Stomach (tissue), 9 donors: Measurements from ENCODE around the gene TEX2. TPM values are rescaled to one million over a fixed set of nuclear protein-coding genes. Genes with fewer than 3 reads are reported as not detected.

Source experiments
- DNase-seq, 2 donors: peaks; one replicate each; pipeline versions ENCODE4 v3.0.0 to v3.0.0-alpha.2; 2013 to 2019
- H3K27ac ChIP-seq, 5 donors: fragments of 200-600 bp in 4 of 5; sonication (generic) in 4 of 5; one replicate each; pipeline ENCODE4 v1.5.1; 2013 to 2019; ENCODE audit warnings: mild to moderate bottlenecking in 1 of 5, moderate library complexity in 1 of 5
- H3K27me3 ChIP-seq, 3 donors: fragments of 200-600 bp; sonication (generic); one replicate each; pipeline ENCODE4 v1.5.1; 2017 to 2019; ENCODE audit warnings: mixed run types in 1 of 3
- H3K36me3 ChIP-seq, 4 donors: fragments of 200-600 bp; sonication (generic); 1 replicate in 3 of 4; 2 replicates in 1 of 4; pipeline ENCODE4 v1.5.1; 2016 to 2019
- H3K4me1 ChIP-seq, 4 donors: fragments of 200-600 bp; sonication (generic); one replicate each; pipeline ENCODE4 v1.5.1; 2016 to 2019
- H3K4me3 ChIP-seq, 4 donors: fragments of 200-600 bp; sonication (generic) in 3 of 4; one replicate each; pipeline ENCODE4 v1.5.1; 2016 to 2019; ENCODE audit warnings: mild to moderate bottlenecking in 1 of 4
- H3K9me3 ChIP-seq, 4 donors: fragments of 200-600 bp; sonication (generic); one replicate each; pipeline ENCODE4 v1.5.1; 2016 to 2019
- EP300 ChIP-seq: sonication (generic); formaldehyde crosslinking; IDR thresholded peaks from one replicate; pipeline ENCODE4 v1.6.1; 2017; ENCODE audit warnings: antibody characterized with exemption
- POLR2A ChIP-seq, 4 donors: fragments of 450-650 bp; IDR thresholded peaks; one replicate each; pipeline ENCODE4 v1.6.1; 2016; ENCODE audit warnings: antibody characterized with exemption in 4 of 4, control low read depth in 2 of 4, mild to moderate bottlenecking in 1 of 4, moderate library complexity in 1 of 4
- POLR2AphosphoS5 ChIP-seq, 3 donors: sonication (generic); formaldehyde crosslinking; IDR thresholded peaks; one replicate each; pipeline ENCODE4 v1.6.1; 2016; ENCODE audit warnings: antibody characterized with exemption in 3 of 3
- WGBS, 5 donors: extraction: QIAGEN DNeasy Blood & Tissue Kit in 3 of 5; methylation state at CpG; one replicate each; pipeline versions ENCODE4 v1.1.5 to v1.1.7; 2013 to 2018; 5-methylcytosine and 5-hydroxymethylcytosine counted together
- intact Hi-C: fragments of 100-400 bp; cut with DNase I; formaldehyde crosslinking; loops from one replicate; pipeline ENCODE4 v1.15.1; 2023; ENCODE audit warnings: low total_unique reads
- polyA plus RNA-seq, 3 donors: library from polyadenylated mRNA; stranded (reverse); fragments of 200-250 nt; gene quantifications; one replicate each; pipeline ENCODE4 v1.2.3, GENCODE V29; 2013
- total RNA-seq, 5 donors: library from RNA; depleted of rRNA; stranded (reverse); fragments of >200 nt; gene quantifications; one replicate each; pipeline versions ENCODE4 v1.1.0 to v1.2.3, GENCODE V29; 2014 to 2016
- TF ChIP-seq, protein P1 (sequence below), 7 experiments: fragments of 450-650 bp in 4 of 7; fragments of 200-600 bp in 3 of 7; sonication (generic) in 3 of 7; IDR thresholded peaks; one replicate each; pipeline ENCODE4 v1.5.1; 2016 to 2019; ENCODE audit warnings: antibody characterized with exemption in 7 of 7, control low read depth in 2 of 7, mild to moderate bottlenecking in 1 of 7
- donor health status: healthy with polysubstance abuse.
- donor health status: Bipolar disorder and iron deficiency.
- donor health status: healthy.

Gene TEX2
- total and polyA plus RNA-seq, 8 donors: 5.8 to 50.6 (median 26.1) TPM

DNA sequence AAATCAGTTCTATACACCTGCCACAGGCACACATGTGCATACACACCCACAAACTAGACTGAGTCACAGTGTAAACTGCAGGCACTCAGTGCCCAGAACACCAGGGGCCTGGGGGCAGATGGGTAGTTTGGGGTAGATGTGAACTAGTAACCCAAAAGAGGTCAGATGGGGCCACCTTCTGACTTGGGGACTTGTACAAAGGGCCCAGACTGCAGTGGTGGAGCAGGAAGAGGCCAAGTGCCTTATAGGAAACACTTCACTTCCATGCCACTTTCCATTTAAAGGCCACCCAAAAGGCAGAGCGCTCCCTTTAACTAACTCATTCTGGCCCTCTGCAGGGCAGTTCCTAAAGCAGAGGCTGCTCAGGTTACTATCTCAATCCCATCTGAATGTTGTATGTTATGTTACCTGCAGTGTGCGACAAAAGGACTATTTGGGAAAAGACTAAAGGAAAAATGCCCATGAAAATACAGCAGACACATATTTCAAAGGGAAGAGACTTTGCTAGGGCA lies 105.3 kb downstream of the TEX2 start:
- no peak for DNase-seq
- TF ChIP-seq POLR2AphosphoS5 (IDR thresholded peaks at IDR 0.05): no peak
- no peak for TF ChIP-seq POLR2A (IDR thresholded peaks at IDR 0.05)
- TF ChIP-seq, protein P1, sequence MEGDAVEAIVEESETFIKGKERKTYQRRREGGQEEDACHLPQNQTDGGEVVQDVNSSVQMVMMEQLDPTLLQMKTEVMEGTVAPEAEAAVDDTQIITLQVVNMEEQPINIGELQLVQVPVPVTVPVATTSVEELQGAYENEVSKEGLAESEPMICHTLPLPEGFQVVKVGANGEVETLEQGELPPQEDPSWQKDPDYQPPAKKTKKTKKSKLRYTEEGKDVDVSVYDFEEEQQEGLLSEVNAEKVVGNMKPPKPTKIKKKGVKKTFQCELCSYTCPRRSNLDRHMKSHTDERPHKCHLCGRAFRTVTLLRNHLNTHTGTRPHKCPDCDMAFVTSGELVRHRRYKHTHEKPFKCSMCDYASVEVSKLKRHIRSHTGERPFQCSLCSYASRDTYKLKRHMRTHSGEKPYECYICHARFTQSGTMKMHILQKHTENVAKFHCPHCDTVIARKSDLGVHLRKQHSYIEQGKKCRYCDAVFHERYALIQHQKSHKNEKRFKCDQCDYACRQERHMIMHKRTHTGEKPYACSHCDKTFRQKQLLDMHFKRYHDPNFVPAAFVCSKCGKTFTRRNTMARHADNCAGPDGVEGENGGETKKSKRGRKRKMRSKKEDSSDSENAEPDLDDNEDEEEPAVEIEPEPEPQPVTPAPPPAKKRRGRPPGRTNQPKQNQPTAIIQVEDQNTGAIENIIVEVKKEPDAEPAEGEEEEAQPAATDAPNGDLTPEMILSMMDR (IDR thresholded peaks at IDR 0.05): no peak
- TF ChIP-seq EP300: no peak
- peak overlapping the region in 3 of 5 donors; percentile 12 to 82 (median 79) for H3K27ac ChIP-seq
- peaks cover 26 to 56% (median 39%) of the 10 kb centered on the region in 4 donors for H3K4me1 ChIP-seq
- intact Hi-C loops: loop anchor here (10.0 kb wide), 1 partner anchor 107 kb away; the partner anchor contains the start of gene TEX2
- WGBS, 5 donors: 81 to 93% (median 86%) methylated on average over 2 of the region's 2 CpGs
- no peak overlapping the region for H3K4me3 ChIP-seq
- no peaks in the 10 kb centered on the region for H3K9me3 ChIP-seq
- H3K27me3 ChIP-seq: no peaks in the 10 kb centered on the region
- H3K36me3 ChIP-seq: peaks cover 0 to 37% (median 26%) of the 10 kb centered on the region in 4 donors

DNA sequence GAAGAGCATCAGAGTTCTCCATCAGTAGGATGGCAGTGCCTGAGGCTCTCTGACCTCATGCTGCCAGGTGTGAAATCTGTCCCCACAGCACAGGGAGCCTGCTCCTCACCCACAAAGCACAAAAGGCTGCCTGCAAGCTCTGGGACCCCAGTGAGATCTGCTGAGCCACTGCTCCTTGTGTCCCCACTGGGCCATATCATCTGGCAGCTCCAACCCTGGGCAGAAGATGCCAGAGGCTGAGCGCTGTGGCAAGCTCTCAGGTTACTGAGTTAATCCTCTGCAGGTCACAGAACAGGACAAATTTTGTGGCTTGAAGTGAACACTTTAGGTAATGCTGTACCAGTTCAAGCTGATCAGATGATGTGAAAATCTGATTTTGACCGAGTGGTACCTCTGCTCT lies 106.4 kb downstream of the TEX2 start:
- H3K4me3 ChIP-seq: no peak overlapping the region
- TF ChIP-seq EP300 (no peak), POLR2AphosphoS5 (IDR thresholded peaks at IDR 0.05) (no peak), POLR2A (IDR thresholded peaks at IDR 0.05) (no peak)
- TF ChIP-seq, protein P1 (IDR thresholded peaks at IDR 0.05): no peak
- H3K9me3 ChIP-seq: no peaks in the 10 kb centered on the region
- WGBS, 5 donors: 75 to 90% (median 78%) methylated on average over 2 of the region's 2 CpGs
- H3K27me3 ChIP-seq: no peaks in the 10 kb centered on the region
- peaks cover 26 to 58% (median 39%) of the 10 kb centered on the region in 4 donors for H3K4me1 ChIP-seq
- intact Hi-C loops: loop anchor here (10.0 kb wide), 1 partner anchor 108 kb away; the partner anchor contains the start of gene TEX2
- peaks cover 0 to 43% (median 33%) of the 10 kb centered on the region in 4 donors for H3K36me3 ChIP-seq
- peak overlapping the region; percentile 76 to 82 (median 78) for H3K27ac ChIP-seq
- DNase-seq: no peak

DNA sequence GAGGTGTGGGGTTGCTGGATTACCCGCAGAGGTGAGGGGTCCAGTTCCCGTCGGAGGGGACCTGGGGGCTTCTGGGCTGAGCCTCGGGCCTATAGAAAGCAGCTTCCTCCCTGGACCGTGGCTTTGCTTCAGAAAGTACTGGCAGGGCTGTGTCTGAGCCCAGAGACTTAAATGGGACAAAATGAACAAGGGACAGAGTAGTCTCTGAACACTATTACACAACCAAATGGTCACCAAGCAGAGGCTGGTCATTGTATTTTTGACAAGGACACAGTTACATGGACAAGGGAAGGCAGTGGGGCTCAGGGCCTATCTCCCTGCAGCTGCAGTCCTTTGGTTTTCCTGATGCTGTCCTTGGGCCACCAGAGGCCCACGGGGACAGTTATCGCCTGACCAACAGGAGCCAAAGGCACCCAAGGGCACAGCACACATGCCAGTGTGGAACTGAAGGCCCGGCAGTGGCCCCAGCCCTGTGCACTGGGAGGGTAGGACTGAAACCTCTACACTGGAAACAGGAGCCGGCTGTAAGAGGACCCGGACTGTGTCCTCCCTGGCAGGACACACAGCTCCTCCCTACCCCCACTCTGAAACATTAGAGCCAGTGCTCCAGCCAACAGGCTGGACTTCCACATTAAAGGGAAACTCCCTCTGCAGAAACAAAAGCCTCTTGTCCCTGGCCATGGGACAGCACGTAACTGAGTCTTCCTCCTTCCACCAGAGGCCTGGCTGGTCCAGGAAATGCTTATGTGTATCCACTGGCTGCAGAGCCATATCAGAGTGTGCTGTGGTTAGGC lies 107.1 kb downstream of the TEX2 start:
- peak; percentile 77 to 85 for DNase-seq
- Histone ChIP-seq H3K9me3 (no peaks in the 10 kb centered on the region), H3K4me1 (peaks cover 26 to 58% (median 40%) of the 10 kb centered on the region in 4 donors), H3K27ac (peak overlapping the region; percentile 76 to 82 (median 78)), H3K36me3 (peaks cover 1 to 43% (median 36%) of the 10 kb centered on the region in 4 donors), H3K4me3 (no peak overlapping the region), H3K27me3 (no peaks in the 10 kb centered on the region)
- TF ChIP-seq POLR2AphosphoS5 (IDR thresholded peaks at IDR 0.05) (peak in 2 of 3 donors; percentile 53 to 83), EP300 (no peak)
- intact Hi-C loops: loop anchor here (10.0 kb wide), 1 partner anchor 109 kb away; the partner anchor contains the start of gene TEX2
- WGBS, 5 donors: 49 to 74% (median 54%) methylated on average over 9 to 11 of the region's 11 CpGs

DNA sequence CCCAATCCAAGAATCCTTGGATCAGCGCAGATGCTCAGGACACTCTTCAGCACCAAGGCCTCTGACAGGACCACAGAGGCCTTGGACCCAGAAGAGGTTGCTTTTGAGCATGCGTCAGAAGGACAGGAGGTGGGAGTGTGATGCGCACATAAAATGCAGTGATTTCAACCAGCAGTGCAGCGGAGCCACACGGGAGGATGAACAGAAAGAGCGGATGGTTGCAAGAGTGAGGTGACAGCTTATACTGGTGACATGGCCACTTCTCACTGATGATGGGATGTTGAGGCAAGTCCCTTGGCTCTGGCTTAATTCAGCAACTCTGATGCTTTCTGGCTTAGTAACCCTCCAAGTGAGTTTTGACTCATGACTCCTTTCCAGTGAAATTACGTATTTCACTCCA lies 107.9 kb downstream of the TEX2 start:
- TF ChIP-seq POLR2A (IDR thresholded peaks at IDR 0.05) (no peak), POLR2AphosphoS5 (IDR thresholded peaks at IDR 0.05) (no peak), EP300 (no peak)
- TF ChIP-seq, protein P1 (IDR thresholded peaks at IDR 0.05): no peak
- Histone ChIP-seq H3K36me3 (peaks cover 3 to 43% (median 37%) of the 10 kb centered on the region in 4 donors), H3K9me3 (no peaks in the 10 kb centered on the region), H3K4me3 (no peak overlapping the region), H3K4me1 (peaks cover 34 to 58% (median 48%) of the 10 kb centered on the region in 4 donors), H3K27ac (peak overlapping the region; percentile 76 to 82 (median 78)), H3K27me3 (no peaks in the 10 kb centered on the region)
- DNase-seq: no peak
- WGBS, 5 donors: 91 to 96% (median 95%) methylated on average over 7 of the region's 7 CpGs
- intact Hi-C loops: loop anchor here (10.0 kb wide), 1 partner anchor 110 kb away; the partner anchor contains the start of gene TEX2
